GM19043 (cell line): Measurements from ENCODE around the gene SLC16A3.

Experiments
- ATAC-seq: cut with Tn5 transposase; IDR thresholded peaks from one replicate; pipeline ENCODE4 v1.9.1; 2021; ENCODE audit warnings: low read depth; ENCODE audit not compliant: unreplicated experiment

Gene SLC16A3

DNA sequence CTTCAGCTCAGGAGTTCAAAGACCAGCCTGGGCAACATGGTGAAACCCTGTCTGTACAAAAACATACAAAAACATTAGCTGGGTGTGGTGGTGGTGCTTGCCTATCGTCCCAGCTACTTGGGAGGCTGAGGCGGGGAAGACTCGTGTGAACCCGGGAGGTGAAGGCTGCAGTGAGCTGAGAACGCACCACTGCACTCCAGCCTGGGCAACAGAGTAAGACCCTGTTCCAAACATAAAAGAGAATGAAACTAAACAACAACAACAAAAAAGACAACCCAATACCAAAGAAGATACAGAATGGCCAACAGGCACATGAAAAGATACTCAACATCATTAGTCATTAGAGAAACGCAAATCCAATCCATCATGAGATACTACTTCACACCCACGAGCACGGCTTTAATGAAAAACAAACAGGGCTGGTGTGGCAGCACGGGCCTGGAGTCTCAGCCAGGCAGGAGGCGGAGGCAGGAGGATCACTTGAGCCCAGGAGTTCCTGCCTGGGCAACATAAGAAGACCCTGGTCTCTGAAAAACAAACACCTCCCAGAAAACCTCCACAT is 7.4 kb upstream of the SLC16A3 start:
- no peak for ATAC-seq

DNA sequence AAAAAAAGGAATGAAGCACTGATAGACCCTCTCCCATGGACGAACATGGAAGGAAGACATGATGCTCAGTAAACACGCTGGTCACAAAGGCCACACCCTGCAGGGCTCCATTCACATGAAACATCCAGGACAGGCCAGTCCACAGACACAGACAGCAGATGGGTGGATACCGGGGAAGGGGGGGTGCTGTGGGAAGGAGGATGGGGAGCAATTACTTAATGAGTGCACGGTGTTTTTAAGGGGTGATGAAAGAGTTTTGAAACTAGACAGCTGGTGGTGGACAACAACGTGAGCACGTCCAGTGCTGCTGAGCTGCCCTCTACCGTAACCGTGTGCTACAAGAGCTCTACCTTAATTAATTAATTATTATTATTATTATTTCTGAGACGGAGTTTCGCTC is 6.0 kb upstream of the SLC16A3 start:
- no peak for ATAC-seq

DNA sequence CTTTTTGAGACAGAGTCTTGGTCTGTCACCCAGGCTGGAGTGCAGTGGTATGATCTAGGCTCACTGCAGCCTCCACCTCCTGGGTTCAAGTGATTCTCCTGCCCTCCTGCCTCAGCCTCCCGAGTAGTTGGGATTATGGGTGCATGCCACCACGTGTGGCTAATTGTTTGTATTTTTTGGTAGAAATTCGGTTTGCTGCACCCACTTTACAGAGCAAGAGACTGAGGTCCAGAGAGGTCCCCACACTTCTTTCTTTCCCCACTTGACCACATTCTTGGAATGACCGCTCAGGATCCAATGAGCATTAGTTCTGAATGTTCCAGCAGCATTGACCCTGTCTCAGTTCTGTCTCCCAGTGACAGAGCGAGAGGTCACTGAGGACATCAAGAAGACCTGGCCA is 5.3 kb upstream of the SLC16A3 start:
- ATAC-seq: no peak

DNA sequence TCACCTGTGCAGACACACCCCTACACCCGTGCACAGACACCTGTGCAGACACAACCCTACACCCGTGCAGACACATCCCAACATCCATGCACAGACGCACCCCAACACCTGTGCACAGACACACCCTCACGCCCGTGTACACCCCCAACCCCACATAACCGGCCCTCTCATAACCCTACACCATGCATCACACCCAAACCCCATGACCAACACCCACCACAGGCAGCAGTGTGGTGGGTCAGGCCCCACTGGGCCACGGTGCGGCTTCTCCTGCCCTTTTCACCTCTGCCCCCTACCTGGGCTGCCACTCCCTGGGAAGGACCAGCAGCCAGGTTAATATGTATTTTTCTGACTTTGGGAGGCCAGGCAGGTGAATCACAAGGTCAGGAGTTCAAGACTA is 4.2 kb upstream of the SLC16A3 start:
- no peak for ATAC-seq

DNA sequence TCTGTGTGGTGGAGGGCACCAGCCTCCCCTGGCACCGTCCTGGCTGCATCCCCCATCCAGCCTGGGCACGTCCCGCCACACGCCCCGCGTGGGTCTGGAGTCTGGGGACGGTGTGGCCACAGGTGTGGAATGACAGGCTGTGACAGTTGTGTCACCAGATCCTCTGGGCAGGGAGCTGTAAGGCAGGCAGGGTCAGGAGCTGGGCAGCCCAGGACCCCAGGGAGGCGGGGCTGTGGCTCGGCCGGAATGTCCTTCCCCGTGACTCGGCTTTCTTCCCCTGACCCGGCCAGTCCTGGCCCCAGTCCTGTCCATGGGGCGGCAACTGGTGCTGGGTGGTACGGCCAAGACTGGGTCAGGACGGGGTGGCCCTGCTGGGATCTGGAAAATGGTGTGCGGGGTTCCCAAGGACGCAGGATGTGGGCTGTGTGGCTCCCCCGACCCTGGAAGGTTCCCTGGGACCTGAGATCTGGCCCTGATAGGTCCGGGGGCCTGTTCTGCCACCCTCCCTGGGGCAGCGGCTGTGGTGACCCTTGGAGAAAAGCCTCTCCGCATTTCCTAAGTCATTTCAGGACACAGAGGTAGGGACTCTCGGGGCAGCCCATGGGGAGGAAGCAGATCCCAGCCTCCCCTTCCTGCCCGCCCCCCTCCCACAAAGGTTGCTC is 3.3 kb upstream of the SLC16A3 start:
- no peak for ATAC-seq

DNA sequence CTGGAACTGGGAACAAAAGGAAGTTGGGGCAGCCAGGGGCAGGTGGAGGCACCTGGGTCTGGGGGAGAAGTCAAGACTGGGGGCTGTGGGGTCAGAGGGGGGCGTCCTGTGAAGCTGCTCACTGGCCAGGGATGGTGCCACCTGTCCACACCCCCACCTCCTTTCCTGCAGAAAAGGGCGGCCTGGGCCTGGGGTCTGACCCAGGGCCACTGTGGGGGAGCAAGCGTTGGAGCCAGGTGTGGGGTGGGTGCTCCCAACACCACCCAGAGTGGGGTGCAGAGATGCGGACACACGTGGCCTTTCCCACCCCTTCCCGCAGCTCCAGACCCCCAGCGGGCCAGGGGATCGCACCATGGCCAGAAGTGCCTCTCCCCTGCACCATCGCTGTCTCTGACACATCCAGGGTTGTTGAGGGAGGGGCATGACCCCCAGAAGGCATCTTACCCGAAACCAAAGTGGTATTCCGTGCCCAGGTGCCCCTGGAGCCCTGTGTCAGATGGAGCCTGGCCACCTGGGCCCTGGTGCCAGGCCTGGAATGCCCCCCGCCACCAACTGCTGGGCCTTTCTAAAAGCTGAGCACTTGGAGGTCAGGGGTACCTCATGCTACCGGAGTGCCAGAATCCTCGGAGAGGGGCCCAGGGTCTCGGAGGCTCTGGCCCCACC is 2.6 kb upstream of the SLC16A3 start:
- no peak for ATAC-seq

DNA sequence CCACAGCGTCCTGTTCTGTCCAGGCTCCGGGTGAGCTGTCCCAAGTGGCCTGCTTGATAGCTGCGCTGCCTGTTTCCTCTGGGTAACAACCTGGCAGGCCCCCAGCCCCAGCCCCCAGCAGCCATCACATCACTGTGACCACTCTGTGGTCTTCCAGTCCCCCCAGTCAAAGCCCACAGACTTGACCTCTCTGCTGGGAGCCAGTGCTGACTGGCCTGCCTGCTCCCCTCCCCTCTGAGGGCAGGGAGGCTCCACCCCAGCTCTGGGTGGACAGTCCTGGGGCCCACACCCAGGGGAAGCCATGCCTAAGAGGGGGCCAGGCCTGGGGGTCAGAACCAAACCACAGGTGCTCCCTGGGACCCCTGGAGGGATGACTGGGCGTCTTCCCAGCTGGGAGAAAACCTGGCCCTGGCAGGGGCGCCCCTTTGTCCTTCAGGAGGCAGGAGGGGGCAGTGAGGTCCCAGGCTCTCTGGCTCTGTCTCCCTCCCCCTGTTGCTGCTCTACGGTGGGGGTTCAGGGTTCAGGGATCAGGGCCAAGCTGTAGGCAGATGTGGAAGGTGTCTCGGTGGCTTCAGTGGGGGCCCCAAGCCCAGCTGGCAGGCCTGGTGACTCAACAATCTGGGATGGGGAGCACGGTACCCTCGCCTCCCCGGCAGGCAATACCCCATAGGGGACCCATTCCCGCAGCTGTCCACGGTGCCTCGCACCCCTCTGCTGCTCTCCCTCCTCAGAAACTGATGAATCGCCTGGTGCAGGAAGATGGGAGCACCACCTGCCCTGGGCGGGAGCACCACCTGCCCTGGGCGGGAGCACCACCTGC is 1.8 kb upstream of the SLC16A3 start:
- no peak for ATAC-seq

DNA sequence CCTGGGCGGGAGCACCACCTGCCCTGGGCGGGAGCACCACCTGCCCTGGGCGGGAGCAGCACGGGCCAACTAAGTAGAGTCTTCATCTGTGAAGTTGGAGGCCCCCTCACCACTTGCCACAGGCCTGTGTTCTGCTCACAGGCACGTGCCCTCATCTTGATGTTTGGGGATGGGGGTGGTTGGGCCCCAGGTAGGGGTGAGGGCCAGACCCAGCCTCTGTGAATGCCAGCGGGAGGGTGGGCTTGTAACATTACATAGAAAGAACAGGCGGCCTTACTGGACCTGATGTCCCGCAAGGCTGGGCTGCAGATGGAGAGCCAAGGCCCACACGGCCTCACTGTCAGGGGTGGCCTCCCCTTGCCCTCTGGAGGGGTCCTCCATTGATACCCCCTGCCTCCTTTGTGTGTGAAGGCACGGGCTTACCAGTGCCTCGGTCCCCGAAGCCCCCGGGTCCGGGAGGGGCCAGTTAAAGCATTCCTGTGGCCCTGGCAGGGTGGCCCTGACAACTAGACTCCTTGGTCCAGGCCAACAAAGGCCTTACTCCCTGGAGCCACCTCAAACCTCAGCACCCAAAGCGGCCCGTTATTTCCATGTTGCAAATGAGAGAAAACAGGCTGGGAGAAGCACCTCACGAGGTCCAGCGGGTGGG is 1.1 kb upstream of the SLC16A3 start:
- no peak for ATAC-seq

DNA sequence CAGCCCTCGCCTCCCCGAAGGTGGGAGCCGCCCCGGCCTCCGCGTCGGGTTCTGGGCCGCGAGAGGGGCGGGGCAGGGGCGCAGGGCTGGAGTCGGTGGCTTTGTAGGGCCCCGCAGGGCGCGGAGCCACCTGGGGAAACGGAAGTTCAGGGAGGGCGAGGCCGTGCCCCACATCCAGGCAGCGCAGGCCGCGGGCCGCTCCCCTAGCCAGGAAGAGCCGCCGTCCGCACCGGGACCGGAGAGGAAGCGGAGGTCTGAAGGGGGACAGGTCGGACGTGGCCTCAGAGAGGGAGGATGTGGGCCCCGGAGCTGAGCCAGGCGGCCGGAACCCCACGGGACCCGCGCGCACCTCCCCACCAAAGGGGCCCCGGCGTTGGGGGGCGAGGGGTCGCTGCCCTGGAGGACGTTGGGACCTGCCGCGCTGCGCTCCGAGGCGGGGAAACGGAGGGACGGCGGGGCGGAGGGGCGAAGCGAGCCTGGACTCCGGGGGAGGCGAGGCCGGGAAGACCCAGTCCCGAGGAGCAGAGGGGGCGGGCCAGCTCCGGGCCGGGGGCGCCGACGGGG is 482 bp upstream of the SLC16A3 start:
- peak; percentile 34 for ATAC-seq

DNA sequence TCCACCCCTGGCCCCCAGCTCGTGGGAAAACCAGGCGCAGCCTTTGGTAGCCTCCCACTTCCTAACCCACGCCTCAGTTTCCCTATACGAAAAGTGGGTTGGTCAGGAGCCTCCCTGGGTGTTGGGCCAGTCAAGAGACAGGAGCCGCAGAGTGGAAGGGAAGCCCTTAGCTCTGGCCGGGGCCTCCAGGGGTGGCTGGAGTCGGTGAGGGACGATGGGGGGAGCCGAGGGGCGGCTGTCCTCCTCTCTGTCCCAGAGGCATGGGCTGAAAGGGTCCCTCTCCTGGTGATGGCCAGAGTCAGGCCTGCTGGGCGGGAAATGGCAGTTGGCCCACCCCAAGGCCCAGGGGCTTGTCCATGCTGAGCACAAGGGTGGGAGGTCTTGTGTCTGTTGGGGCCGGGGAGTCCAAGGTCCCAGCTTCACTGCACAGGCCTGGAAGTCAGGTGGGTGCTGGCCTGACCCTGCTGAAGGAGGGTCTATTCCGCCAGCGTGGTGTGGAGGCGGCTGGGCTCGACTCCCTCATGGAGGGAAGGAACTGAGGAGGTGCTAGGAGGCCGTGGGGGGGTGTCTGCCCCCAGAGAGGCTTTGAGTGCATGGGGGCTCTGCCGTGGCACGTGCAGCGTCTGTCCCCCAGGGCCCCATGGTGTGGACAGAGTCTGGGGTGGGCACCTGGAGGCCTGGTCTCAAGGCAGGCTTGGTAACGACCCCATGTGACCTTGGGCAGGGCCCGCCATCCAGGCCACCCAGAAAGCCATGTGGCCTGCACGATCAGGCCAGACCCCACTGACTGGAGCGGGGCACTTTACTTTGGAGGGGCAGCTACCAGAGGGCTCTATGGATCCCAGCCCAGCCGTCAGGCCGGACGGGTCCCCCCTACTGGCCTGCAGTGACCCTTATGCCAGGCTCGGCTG is 1.1 kb downstream of the SLC16A3 start:
- ATAC-seq: no peak

DNA sequence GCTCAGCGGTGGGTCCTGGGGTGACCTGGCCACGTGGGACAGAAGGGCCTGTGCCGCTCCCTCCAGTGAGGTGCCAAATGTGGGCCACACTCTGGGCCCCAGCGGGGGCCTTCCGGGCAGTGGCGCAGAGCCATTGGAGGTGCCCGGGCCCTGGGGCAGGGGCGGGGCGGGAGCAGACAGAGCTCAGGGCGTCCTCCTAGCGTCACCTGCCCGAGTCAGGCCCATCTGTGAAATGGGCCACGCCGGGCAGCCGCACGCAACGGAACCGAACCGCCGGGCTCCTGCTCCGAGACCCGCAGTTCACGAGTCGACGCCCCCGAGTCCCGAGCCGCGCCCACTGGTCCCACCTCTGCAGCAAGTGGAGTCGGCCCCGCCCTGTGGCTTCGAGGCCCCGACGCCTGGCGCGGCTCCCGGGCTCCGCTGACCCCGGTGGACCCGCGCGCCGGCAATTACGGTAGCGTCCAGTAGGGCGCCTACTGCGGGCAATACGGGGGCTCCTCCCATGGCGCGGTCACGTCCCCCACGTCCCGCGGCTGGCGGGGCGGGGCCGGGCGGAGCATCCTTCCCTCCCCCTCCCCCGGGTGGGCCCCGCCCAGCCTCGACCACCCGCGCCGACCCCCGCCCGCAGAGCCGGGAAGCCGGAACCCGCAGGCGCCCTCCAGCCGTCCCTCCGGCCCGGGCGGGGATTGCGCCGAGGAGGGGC is 1.9 kb downstream of the SLC16A3 start:
- no peak for ATAC-seq

DNA sequence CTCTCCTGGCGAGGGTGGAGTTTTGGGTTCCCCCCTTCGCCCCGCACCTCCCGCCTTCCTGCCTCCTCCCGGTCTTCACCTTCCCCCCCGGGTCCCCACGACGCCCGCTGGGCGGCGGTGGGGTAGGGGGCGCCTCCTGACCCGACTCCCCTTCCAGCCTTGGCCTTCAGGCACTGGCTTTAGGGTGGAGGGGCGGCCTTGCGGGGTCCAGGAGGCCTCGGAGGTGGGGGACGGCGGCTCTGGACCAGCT is 2.4 kb downstream of the SLC16A3 start:
- ATAC-seq: no peak

DNA sequence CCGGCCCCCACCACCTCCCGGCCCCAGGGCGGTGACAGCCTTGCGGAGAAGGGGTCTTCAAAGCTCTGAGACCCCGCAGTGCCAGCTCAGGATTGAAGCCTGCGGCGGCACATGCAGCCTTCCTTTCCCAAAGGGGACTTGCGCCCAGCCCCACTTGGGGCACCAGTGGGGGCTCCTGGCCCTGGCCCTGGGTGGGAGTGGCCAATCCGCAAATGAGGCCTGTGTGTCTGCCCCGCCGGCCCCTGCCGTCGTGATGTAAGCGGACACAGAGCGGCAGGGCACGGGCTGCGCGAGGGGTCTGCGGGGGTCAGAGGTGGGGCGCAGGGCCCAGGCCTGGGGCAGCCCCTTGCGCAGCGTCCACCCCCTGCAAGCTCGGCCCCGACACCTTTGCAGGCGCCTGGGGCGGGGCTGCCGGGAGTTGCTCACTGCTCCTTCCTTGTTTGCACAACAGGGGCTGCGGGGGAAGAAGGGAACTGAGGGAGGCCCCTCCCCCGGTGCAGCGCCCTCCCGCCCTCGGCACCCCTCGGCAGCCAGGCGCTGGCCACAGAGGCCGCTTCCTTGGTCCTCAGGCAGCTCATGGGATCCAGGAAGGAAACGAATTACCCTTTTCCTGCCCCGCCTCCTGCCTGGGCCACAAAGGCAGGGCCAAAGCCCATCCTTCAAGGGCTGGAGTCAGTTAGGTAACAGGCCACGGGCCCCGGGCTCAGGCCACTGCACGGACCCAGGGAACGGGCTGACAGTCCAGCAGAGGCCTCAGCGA is 2.9 kb downstream of the SLC16A3 start:
- no peak for ATAC-seq

DNA sequence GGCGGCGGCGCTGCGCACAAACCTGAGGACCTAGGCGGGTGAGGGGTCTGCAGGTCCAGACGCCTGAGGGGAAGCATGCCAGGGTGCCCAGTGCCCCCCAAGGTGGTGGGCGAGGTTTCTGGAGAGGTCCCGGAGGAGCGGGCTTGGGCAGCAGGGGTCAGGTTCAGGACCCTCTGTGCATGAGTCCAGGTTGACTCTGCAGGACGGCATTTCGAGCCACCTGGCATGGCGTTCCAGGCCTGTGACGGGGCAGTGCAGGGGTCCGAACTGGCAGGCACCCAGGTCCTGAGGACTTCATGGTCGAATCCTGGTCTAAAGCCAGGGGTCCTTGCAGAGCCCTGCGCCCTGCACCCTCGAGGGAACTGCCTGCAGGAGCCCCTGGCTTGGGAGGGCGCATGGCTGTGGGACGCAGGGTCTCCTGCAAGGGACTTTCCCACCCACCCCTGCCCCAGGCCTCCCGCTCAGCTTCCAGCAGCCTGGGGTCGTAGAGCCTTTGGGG is 3.5 kb downstream of the SLC16A3 start:
- ATAC-seq: no peak

DNA sequence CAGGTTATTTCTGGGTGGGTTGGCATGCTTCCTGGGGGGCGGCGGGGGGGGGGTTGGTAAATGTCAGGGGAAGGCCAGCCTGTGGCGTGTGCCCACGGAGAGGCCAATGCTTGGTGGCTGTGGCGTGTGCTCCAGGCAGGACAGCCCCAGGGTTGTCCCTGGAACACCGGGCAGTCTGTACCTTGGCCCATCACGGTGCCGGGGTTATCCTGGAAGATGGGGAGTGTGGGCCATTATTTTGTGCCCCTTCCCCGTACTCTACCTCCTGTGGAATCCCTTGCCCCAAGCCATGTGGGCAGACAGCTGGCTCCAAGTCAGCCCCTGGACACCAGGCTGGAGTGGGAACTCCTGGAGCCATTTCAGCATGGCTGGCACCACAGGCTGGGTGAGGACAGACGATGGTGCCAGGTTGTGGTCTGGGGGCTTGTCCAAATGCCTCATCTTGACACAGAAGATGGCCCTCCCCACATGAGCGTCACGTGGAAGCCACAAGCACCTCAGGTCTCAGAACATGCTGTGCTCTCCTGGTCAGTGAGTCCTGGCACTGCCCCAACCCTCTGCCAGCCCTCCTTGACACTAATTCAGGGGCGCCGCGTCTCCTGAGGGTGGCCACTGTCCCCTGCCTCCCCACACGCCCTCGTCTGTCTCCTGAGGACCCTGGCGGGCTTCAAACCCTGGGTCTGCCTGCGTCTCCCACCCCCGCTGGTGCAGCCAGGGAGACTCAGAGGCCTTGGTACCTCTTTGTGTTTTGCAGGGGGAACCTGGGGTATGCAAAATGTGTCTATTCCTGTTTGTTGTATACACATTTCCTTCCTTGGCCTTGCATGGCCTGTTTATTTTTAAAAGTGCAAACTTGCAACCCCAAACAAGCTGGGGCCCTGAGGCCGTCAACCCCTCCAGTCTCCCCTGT is 4.3 kb downstream of the SLC16A3 start:
- ATAC-seq: no peak

DNA sequence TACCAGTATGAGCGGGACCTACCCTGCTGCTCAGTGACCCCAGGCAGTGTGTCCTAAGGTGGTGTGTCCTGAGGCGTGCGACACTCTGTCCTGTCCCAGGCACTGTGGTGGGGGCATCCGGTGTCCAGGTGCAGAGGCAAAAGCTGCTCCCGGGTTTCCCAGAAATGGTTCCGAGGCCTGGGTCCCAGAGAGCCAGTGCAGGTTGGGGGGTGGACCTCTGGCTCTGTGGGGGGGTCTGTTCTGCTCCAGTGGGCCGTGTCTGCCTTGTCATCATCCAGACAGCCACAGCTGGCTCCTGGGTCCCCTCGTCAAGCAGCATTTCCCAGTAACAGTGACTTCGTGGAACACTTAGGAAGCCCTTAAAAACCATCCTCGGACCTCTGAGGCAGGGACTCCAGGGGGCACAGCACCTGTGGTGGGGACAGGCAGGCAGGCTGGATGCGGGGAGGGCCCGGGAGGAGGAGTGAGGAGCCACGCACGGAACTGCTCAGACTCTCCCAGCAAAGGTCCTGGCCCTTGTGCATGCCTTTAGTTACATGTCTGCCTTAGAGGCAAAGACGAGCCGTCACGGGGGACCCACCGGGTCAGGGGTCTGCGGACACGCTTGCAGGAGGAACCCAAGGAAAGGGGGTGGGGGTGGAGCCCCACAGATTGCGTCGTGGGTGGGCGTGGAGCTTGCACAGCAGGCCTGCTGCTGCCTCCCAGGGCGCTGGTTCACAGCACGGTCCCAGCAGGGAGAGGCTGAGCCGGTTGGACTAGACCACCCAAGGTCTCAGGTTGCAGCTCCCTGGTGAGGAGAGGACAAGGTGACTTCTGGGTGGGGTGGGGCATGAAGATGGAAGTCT is 5.6 kb downstream of the SLC16A3 start:
- no peak for ATAC-seq
